ENCODE results near the gene WNT5A. TPM values are rescaled to one million over a fixed set of nuclear protein-coding genes. Genes with fewer than 3 reads are reported as not detected.

WNT5A gene
- total RNA-seq, 1 experiment from 2014 or later = 1.1 TPM

DNA sequence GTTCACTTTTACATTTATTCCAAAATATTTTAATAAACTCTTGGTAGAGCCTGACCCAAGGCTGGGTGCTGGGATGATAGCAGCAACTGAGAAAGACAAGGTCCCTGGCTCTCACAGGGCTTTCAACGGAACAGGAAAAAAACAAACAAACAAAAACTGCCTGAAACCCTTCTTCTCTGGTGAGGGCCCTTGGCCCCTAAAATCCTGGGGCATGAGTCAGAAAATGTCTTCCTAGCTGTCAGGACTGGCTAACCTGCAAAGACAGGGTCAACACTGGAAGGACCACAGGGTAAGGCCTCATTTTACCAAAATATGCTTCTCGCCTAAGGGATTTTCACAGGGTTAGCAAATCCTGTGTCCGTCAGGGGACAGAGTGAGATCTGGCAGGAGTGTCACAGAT is 45.7 kb upstream of the WNT5A start:
- H3K18ac ChIP-seq (ENCODE audit: insufficient read length, low read depth, low read length) = no peak overlapping the region
- no peak overlapping the region for H3K27ac ChIP-seq (ENCODE audit: insufficient read length, low read depth, low read length)
- H3K79me1 ChIP-seq (ENCODE audit: insufficient read depth, low read depth, low read length, poor library complexity, severe bottlenecking) = no peaks in the 10 kb centered on the region
- no peak overlapping the region for H4K8ac ChIP-seq (replicated peaks; ENCODE audit: insufficient read length, low read depth, low read length)
- no peaks in the 10 kb centered on the region for H3K9me3 ChIP-seq (ENCODE audit: control insufficient read depth, low read depth, low read length)
- H2BK20ac ChIP-seq (ENCODE audit: low read depth, low read length, poor library complexity, severe bottlenecking) = no peak overlapping the region
- no peaks in the 10 kb centered on the region for H4K20me1 ChIP-seq (ENCODE audit: control insufficient read depth, insufficient read depth, insufficient read length)
- H4K5ac ChIP-seq (ENCODE audit: insufficient read length, low read depth, low read length) = no peak overlapping the region
- H3K36me3 Mint-ChIP-seq (ENCODE audit: insufficient read depth in 1 of 3, low read depth in 3 of 3) = no peaks in the 10 kb centered on the region; a peak in 1 of 7 replicates
- no peak overlapping the region for H4K91ac ChIP-seq (ENCODE audit: insufficient read length, low read depth, low read length)
- no peaks in the 10 kb centered on the region for H3K27me3 ChIP-seq (ENCODE audit: insufficient read depth, low read length)
- no peak overlapping the region for H3K4me3 Mint-ChIP-seq
- no peak overlapping the region for H2BK120ac ChIP-seq (ENCODE audit: low read depth, low read length, poor library complexity, severe bottlenecking)
- WGBS (ENCODE audit: extremely low coverage, insufficient read length, low lambda C conversion rate) = no CpG with 5 or more reads among the region's 3 CpGs
- no peak overlapping the region for H2BK12ac ChIP-seq (ENCODE audit: insufficient read length, low read depth, low read length)
- no peak overlapping the region for H3T11ph ChIP-seq (ENCODE audit: low read length)
- no peak overlapping the region for H2AK5ac ChIP-seq (ENCODE audit: insufficient read length, low read length)
- H3K9ac ChIP-seq (ENCODE audit: extremely low read depth, insufficient read length, low read length) = no peak overlapping the region
- no peak overlapping the region for H2BK5ac ChIP-seq (ENCODE audit: insufficient read length, low read length)
- peaks cover 2% of the 10 kb centered on the region; the same call in 1 of the 2 replicates for H3K27me3 Mint-ChIP-seq (ENCODE audit: low read depth)
- no peak overlapping the region for H3K23ac ChIP-seq (ENCODE audit: insufficient read length, low read depth, low read length)
- H3K56ac ChIP-seq (ENCODE audit: insufficient read length, low read depth, low read length) = no peak overlapping the region
- peaks cover 35 to 36% of the 10 kb centered on the region in 2 experiments for H3K4me1 Mint-ChIP-seq
- H3K9me3 Mint-ChIP-seq = no peaks in the 10 kb centered on the region
- H3K4ac ChIP-seq (ENCODE audit: low read depth, low read length) = no peak overlapping the region
- H2AFZ ChIP-seq (ENCODE audit: low read length) = no peak overlapping the region
- H3K23me2 ChIP-seq (ENCODE audit: insufficient read length, low read depth, low read length, poor library complexity, severe bottlenecking) = no peaks in the 10 kb centered on the region
- H3K14ac ChIP-seq (ENCODE audit: insufficient read depth, low read length) = no peak overlapping the region
- no peak overlapping the region for H3K4me2 ChIP-seq (ENCODE audit: insufficient read depth, insufficient read length, low read length)
- TF ChIP-seq, protein P1, sequence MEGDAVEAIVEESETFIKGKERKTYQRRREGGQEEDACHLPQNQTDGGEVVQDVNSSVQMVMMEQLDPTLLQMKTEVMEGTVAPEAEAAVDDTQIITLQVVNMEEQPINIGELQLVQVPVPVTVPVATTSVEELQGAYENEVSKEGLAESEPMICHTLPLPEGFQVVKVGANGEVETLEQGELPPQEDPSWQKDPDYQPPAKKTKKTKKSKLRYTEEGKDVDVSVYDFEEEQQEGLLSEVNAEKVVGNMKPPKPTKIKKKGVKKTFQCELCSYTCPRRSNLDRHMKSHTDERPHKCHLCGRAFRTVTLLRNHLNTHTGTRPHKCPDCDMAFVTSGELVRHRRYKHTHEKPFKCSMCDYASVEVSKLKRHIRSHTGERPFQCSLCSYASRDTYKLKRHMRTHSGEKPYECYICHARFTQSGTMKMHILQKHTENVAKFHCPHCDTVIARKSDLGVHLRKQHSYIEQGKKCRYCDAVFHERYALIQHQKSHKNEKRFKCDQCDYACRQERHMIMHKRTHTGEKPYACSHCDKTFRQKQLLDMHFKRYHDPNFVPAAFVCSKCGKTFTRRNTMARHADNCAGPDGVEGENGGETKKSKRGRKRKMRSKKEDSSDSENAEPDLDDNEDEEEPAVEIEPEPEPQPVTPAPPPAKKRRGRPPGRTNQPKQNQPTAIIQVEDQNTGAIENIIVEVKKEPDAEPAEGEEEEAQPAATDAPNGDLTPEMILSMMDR (conservative IDR thresholded peaks at IDR 0.05) = no peak
- no peak overlapping the region; a peak in 1 of 7 replicates for H3K27ac Mint-ChIP-seq
- H3K79me2 ChIP-seq (ENCODE audit: insufficient read depth, low read length) = no peaks in the 10 kb centered on the region
- H3K4me1 ChIP-seq (ENCODE audit: insufficient read depth, low read length) = peaks cover 6% of the 10 kb centered on the region; the same call in 1 of the 2 replicates
- DNase-seq = no peak
- no peak overlapping the region for H2BK15ac ChIP-seq (ENCODE audit: low read depth, low read length)

Data from H9 (cell line).